Activated naive CD4-positive, alpha-beta T cell treated with Interleukin-2 at 50 U/mL for 16 hours (primary cell): ENCODE measurements around the gene RSPRY1.

Source experiments
- DNase-seq: peaks from one replicate; pipeline ENCODE4 v3.0.0-alpha.2; 2020

The RSPRY1 gene

GRCh38 chr16:57152096-57153093, 33.7 kb upstream of the RSPRY1 start:
- DNase-seq: no peak

DNA sequence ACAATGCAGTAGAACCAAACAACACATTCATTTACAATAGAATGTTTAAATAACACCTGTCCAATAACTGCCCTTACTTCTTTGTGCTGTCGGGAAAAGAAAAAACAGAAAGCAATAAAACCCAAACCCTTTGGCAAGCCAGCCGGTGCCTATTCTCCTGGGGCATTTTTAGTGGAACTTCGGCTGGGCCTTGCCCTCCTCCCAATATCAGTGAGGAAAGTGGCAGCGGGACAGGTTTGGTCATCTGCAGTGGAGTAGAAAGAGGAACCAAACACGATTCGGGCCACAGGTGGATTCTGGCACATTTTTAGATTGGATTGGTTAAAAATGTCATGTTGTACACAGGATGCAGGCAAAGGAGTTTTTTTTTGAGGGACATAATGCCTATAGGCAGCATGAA, 32.3 kb upstream of the RSPRY1 start:
- no peak for DNase-seq

DNA sequence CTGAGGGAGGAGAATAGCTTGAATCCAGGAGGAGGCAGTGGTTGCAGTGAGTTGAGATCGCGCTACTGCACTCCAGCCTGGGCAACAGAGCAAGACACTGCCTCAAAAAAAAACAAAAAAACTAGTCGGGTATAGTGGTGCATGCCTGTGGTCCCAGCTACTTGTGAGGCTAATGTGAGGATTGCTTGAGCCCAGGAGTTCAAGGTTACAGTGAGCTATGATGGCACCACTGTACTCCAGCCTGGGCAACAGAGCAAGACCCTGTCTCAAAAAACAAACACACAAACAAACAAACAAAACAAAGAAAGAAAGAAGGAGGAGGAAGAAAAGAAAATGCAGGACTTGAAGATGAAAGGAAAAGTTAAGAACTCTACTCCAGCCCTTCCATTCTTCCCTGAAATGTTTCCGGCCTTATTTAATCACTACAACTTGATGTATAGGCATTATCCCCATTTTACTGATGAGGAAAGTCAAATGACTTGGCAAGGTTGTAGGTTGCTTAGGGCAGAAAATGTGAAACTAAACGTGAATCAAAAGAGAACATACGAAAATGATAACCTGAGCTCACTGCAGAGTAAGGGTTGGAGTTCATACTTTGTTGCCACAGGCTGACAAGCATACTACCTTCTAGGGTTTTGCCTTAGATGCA, 30.3 kb upstream of the RSPRY1 start:
- DNase-seq: no peak

DNA sequence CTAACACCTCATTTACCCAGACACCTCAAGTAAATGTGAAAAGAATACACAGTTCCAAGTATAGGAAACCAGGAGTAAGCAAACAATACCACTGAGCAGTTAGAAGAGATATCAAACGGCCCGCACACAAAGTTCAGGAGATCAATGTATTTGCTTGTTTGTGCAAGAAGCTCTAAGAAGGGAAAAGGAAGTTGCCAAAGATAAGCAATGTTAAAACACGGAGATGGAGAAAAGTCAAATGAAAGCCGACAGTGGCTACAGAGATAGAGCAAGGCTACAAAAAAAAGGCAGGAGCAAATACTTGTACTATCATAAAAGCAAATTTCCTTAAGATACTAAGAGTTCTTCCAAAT, 29.8 kb upstream of the RSPRY1 start:
- DNase-seq: no peak

DNA sequence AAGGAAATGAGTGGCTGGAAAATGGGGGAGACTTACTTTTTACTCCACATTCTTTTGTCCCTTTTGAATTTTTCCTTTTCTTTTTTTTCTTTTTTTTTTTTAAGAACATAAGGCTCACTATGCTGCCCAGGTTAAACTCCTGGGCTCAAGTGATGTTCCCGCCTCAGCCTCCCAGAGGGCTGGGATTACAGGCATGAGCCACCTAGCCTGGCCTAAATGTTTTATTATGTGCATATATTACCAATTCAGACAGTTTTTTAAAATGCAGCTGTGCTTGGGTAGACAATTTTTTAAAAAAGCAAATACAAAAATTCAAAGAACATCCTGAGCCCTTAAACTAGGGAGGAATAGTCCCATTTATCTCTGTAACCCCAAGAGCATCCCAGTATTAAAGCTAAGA, 28.6 kb upstream of the RSPRY1 start:
- DNase-seq: no peak

DNA sequence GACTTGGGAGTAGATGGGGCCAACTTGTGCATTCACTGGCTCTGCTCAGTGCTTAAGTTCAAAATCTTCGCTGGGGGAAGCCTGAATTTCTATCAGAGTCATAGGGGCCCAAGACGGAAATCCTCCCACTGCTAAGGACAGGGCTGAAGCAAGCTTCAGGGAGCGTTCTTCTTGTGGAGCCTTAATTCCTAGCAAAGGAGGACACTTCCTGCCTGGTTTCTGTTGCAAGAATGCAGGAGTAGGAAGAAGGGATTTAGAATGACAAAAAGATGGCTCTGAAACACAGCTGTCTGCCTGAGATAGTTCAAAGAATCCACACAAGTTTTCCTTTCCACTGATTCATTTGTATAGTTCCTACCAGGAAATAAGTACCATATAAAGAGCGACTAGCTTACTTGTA, 26.7 kb upstream of the RSPRY1 start:
- no peak for DNase-seq

- no peak for DNase-seq
Observed at GRCh38 chr16:57163842-57164241, 22.3 kb upstream of the RSPRY1 start.

DNA sequence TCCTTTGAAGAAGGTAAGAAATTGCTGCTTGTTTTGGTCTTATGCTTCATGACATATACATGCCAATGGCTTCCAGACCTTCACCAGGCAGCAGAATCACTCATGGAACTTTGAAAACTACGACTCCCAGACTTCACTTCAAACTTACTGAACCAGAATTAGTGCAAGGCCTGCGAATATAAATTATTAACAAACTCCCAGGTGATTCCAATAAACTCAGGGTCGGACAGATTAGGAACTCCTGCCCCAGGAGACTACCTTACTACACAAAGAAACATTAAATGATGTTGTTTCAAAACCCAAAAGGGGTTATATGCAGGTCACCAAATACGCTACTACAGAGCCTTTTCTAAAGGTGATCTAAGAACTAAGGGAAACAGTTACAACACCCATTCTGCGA, 20.6 kb upstream of the RSPRY1 start:
- DNase-seq: no peak

GRCh38 chr16:57165938-57166337, 20.2 kb upstream of the RSPRY1 start:
- no peak for DNase-seq

DNA sequence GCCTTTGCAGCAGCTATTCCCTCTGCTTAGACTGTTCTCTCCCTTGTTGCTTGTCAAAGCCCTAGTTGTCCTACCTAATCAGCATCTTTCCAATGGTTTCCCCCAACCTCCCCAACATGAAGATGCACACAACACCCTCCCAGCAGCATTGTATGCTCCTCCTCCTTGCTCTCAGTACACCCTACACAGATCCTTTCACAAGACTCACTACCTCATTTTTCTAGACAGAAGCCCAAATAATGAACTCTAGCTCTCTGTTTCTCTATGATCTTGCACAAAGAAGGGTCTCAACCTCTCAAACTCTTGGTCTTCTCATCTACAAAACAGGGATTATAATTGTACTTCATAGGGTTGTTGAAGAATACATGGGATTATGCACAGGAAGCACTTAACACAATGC, 19.7 kb upstream of the RSPRY1 start:
- no peak for DNase-seq

- no peak for DNase-seq
Observed at GRCh38 chr16:57166951-57167350, 19.2 kb upstream of the RSPRY1 start.

GRCh38 chr16:57167538-57167937, 18.6 kb upstream of the RSPRY1 start:
- no peak for DNase-seq

- no peak for DNase-seq
Observed at GRCh38 chr16:57167953-57168352, 18.2 kb upstream of the RSPRY1 start.

- no peak for DNase-seq
Observed at GRCh38 chr16:57169327-57169726, 16.8 kb upstream of the RSPRY1 start.

DNA sequence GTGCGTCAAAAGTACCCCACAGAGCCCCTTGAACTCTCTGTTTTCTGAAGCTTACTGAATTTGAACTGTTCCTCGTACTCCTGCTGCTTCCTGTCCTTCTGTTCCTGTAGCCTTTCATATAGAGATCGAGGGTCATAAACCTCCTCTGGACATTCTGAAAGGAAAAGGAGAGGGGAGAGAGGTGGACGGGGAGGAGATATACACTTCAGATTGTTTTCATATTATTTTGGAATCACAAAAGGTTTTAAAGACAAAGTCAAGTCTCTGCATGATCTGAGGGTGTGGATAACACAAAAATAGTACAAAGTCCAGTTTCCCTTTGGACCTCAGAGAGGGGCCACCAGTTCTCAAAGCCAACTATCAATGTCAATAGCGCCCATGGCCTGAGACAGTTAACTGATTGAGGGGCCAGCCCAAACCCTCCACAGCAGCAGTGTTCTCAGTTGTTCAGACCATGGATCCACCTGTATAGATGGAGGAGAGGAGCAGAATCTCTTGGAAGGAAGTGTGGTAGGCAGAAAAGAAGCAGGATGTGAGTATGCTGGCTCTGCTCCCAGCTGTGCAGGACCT, 13.3 kb upstream of the RSPRY1 start:
- DNase-seq: no peak

GRCh38 chr16:57175896-57176295, 10.2 kb upstream of the RSPRY1 start:
- no peak for DNase-seq

DNA sequence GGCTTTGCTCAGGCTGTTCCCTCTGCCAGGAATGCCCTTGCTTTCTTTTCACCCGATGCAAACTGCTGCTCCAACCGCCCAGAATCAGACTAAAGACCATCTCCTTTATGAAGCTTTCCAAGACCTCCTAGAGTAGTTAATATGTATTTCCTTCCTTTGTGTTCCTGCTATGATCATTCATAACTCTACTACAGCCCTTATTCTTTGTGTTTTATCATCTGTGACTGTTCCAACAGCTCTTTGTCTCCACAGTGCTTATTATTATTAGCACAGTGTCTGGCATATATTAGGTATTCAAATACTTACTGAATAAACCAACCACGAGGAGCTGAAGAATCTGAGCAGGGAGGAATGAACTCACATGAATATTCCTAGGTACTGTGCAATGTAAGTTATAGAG, 7.9 kb upstream of the RSPRY1 start:
- no peak for DNase-seq

DNA sequence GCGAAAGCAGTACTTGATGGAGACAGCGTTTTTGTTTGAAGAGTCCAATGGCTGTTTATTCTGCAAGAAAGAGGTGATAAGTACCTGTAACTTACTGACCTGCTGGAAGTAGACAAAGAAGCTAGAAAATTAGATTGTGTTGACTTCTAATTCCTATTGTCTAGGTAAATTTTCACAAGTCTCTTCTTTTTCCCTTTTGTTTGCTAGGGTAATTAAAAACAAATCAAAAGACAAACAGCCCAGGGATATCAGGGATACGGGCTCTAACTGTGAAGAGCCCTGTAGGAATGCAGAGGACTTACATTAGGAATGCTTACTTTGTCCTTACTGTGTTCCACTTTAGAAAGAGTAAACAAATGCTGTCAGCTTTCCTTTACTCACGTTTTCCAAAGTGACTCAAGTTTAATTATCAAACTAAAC, 7.3 kb upstream of the RSPRY1 start:
- no peak for DNase-seq

DNA sequence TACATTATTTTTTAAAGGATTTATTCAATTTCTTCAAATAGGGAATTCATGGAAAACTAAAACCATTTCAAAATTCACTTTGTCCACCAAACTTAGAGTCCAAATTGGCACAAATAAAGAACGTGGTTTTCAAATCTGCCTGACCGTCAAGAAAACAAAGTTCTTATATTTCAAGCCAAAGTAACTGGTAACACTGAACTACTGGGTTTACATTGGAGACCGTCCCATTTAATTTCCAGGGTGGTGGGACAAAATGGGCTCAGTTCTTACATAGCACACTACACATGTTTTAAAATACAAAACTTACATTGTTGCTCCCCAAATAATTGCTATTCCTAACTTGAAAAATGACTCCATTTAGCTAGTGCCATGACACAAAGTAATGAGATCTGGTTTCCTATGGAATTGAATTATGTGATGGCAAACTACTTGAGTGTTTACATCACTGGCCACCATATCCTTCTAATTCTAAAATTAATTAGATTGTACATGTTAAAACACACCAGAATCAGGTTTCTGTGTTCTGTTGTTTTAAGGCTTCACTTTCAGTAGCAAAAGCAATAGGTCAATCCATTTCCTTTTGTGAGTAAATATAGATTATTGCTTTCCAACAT, 6.8 kb upstream of the RSPRY1 start:
- DNase-seq: no peak

DNA sequence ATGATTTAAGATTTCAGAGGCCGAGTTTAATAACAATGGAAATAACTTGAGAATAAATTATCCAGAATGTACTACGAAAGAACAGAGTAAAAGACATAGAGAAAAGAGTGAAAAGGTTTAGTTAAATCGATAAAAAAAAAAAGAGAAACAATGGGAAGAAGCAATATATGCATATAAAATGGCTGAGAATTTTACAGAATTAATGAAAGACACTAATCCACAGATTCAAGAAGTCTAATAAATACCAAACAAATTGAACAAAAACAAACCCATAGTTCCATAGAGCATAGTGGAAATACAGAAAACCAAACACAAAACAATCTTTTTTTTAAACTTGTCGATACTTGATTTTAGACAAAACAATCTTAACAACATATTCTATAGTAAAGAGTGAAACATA, 2.0 kb upstream of the RSPRY1 start:
- no peak for DNase-seq

GRCh38 chr16:57184887-57185445, 1.2 kb upstream of the RSPRY1 start:
- DNase-seq: no peak

GRCh38 chr16:57185446-57185944, 634 bp upstream of the RSPRY1 start:
- DNase-seq: no peak
